NB4 (cell line): ENCODE measurements around the gene SV2C.

ENCODE experiments used
- DNase-seq: peaks from one replicate; pipeline ENCODE4 v3.0.0; 2010; ENCODE audit warnings: low read depth
- H3K4me3 ChIP-seq: one replicate; pipeline ENCODE4 v1.5.1; 2011; ENCODE audit warnings: mild to moderate bottlenecking, low read depth, low read length, moderate library complexity
- CTCF ChIP-seq: IDR thresholded peaks from one replicate; pipeline ENCODE4 v1.5.1; 2012; ENCODE audit warnings: low read depth, low read length
- MAX ChIP-seq: IDR thresholded peaks from 2 replicates; pipeline ENCODE4 v1.6.1; 2011; ENCODE audit warnings: low read depth, low read length
- MYC ChIP-seq: IDR thresholded peaks from 2 replicates; pipeline ENCODE4 v1.6.1; 2011; ENCODE audit warnings: low read depth, low read length
- POLR2A ChIP-seq: IDR thresholded peaks from 2 replicates; pipeline ENCODE4 v1.6.1; 2011; ENCODE audit warnings: mild to moderate bottlenecking; ENCODE audit not compliant: insufficient read length; ENCODE audit errors: extremely low read depth

SV2C gene

GRCh38 chr5:76252437-76252836 lies 169.3 kb downstream of the SV2C start:
- no peak for DNase-seq
- TF ChIP-seq POLR2A, result no peak
- TF ChIP-seq MAX, result no peak
- TF ChIP-seq MYC, result no peak
- no peak for TF ChIP-seq CTCF
- H3K4me3 ChIP-seq, result no peak overlapping the region

- no peak overlapping the region for H3K4me3 ChIP-seq
- DNase-seq, result peak; percentile 81
- TF ChIP-seq POLR2A, result no peak
- TF ChIP-seq CTCF, result peak; percentile 69
- peak; percentile 40; the same call in 1 of the 2 replicates for TF ChIP-seq MYC
Measured at GRCh38 chr5:76256116-76256889, 173.1 kb downstream of the SV2C start.

DNA sequence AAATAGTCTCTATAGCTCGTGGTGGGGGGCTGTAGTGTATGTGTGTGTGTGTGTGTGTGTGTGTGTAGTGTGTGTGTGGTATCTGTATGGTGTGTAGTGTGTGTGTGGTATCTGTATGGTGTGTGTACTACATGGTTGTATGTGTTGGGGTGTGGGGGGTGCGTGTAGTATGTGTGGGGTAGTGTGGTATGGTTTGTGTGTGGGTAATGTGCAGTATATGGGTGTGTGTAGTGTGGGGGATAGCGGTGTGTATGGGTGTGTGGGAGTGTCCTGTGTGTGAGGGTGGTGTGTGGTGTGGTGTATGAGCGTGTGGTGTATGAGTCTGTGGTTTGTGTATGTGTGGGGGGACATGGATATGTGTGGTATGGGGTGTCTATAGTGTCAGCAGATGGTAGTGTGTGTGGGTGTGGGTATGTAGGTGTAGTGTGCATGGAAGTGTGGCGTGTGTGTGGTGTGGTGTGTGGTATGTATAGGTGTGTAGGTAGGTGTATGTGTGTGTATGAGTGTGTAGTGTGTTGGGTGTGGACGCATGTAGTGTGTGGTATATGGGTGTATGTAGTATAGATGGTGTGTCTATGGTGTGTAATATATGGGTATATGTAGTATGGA lies 174.1 kb downstream of the SV2C start:
- no peak overlapping the region for H3K4me3 ChIP-seq
- no peak for TF ChIP-seq CTCF
- TF ChIP-seq MYC, result no peak
- no peak for TF ChIP-seq POLR2A
- DNase-seq, result no peak

DNA sequence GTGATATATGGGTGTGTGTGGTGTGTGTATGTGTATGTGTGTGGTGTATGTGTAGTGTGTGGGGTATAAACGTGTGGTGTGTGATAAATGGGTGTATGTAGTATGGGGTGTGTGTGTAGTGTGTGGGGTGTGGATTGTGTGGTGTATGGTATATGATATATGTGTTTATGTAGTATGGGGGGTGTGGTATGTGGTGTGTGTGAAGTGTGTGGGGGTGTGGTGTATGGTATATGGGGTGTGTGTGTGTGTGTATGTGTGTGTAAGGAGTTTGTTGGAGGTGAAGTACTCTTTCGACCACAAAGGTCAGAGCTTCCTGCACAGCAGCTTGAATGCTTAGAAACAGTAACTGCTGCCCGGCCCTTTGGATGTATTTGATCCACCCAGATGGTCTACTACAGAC lies 174.7 kb downstream of the SV2C start:
- no peak overlapping the region for H3K4me3 ChIP-seq
- no peak for TF ChIP-seq MYC
- no peak for TF ChIP-seq MAX
- TF ChIP-seq POLR2A, result no peak
- no peak for TF ChIP-seq CTCF
- DNase-seq, result no peak

DNA sequence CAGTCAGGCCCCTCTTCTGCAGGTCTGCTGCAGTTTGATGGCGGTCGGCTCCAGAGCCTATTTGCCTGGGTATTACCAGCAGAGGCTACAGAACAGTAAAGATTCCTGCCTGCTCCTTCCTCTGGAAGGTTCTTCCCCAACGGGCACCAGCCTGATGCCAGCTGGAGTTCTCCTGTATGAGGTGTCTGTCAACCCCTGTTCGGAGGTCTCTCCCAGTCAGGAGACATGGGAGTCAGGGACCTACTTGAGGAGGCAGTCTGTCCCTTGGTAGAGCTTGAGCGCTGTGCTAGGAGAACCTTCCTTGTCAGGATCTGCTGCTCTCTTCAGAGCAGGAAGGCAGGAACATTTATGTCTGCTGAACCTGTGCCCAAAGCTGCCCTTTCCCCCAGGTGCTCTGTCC lies 181.5 kb downstream of the SV2C start:
- no peak for DNase-seq
- TF ChIP-seq MYC (no peak), CTCF (no peak), MAX (no peak), POLR2A (no peak)
- H3K4me3 ChIP-seq, result no peak overlapping the region
